Vagina (tissue), 2 donors: Measurements from ENCODE around the gene PPP2R2C.

ENCODE experiments used
- CTCF ChIP-seq, 3 experiments: fragments of 450-650 bp in 2 of 3; fragments of 200-600 bp in 1 of 3; sonication (generic) in 1 of 3; IDR thresholded peaks; one replicate each; pipeline ENCODE4 v1.5.1; 2017 to 2019; ENCODE audit warnings: antibody characterized with exemption in 3 of 3, mild to moderate bottlenecking in 2 of 3, moderate library complexity in 2 of 3
- POLR2A ChIP-seq, 2 donors: fragments of 450-650 bp; IDR thresholded peaks; one replicate each; pipeline ENCODE4 v1.6.1; 2017; ENCODE audit warnings: antibody characterized with exemption in 2 of 2, mild to moderate bottlenecking in 2 of 2, moderate library complexity in 2 of 2

GRCh38 chr4:6338175-6338950, 134.1 kb downstream of the PPP2R2C start:
- TF ChIP-seq CTCF (IDR thresholded peaks at IDR 0.05) (no peak), POLR2A (IDR thresholded peaks at IDR 0.05) (no peak)
